Cortex of kidney (tissue), 1 donor: Measurements from ENCODE around the gene EXOSC10.
"Not testable (repeated sequence)": the region's sequence is repeated elsewhere in the genome, so short reads cannot be mapped to it uniquely, and the experiment has no call there.

Experiments
- DNase-seq: peaks from one replicate; lab custom pipeline; 2025; lab: John Stamatoyannopoulos, UW

The EXOSC10 gene

GRCh38 chr1:11109047-11109760 lies 9.5 kb upstream of the EXOSC10 start:
- DNase-seq = no peak

GRCh38 chr1:11107599-11107998 lies 7.9 kb upstream of the EXOSC10 start:
- no peak for DNase-seq

GRCh38 chr1:11105586-11105985 lies 5.9 kb upstream of the EXOSC10 start:
- no peak for DNase-seq

GRCh38 chr1:11101347-11101746 lies 1.7 kb upstream of the EXOSC10 start:
- no peak for DNase-seq

- DNase-seq = not testable (repeated sequence)
These were observed 1.1 kb upstream of the EXOSC10 start for GRCh38 chr1:11100806-11101205.

GRCh38 chr1:11100149-11100493 lies 452 bp upstream of the EXOSC10 start:
- DNase-seq = no peak

- no peak for DNase-seq
These were observed 749 bp downstream of the EXOSC10 start for GRCh38 chr1:11098931-11099309.

GRCh38 chr1:11083784-11084183 lies 15.9 kb downstream of the EXOSC10 start:
- DNase-seq = not testable (repeated sequence)

GRCh38 chr1:11080931-11081330 lies 18.7 kb downstream of the EXOSC10 start:
- DNase-seq = no peak

- DNase-seq = no peak
These were observed 21.0 kb downstream of the EXOSC10 start for GRCh38 chr1:11078631-11079030.

- DNase-seq = not testable (repeated sequence)
These were observed 26.3 kb downstream of the EXOSC10 start for GRCh38 chr1:11073398-11073797.

GRCh38 chr1:11072216-11072917 lies 27.3 kb downstream of the EXOSC10 start:
- DNase-seq = no peak

- DNase-seq = no peak
These were observed 28.0 kb downstream of the EXOSC10 start for GRCh38 chr1:11071463-11072215.

GRCh38 chr1:11070876-11071275 lies 28.8 kb downstream of the EXOSC10 start:
- no peak for DNase-seq

GRCh38 chr1:11068600-11069473 lies 30.8 kb downstream of the EXOSC10 start:
- no peak for DNase-seq

- no peak for DNase-seq
These were observed 31.7 kb downstream of the EXOSC10 start for GRCh38 chr1:11067716-11068599.

- no peak for DNase-seq
These were observed 33.9 kb downstream of the EXOSC10 start for GRCh38 chr1:11065796-11066195.

- DNase-seq = no peak
These were observed 34.7 kb downstream of the EXOSC10 start for GRCh38 chr1:11064942-11065341.

GRCh38 chr1:11063937-11064537 lies 35.6 kb downstream of the EXOSC10 start:
- DNase-seq = not testable (repeated sequence)

GRCh38 chr1:11062965-11063401 lies 36.7 kb downstream of the EXOSC10 start:
- DNase-seq = no peak
